ENCODE measurements around the gene CCL11.
A peak's percentile ranks its signal among the peaks of the same experiment; 100 is the strongest.

The CCL11 gene

GRCh38 chr17:34255381-34255732 lies 30.2 kb upstream of the CCL11 start:
- in situ Hi-C loops (cut with HindIII; ENCODE audit: low sequenced_read_pairs), result no loop called here
- no peak for DNase-seq (ENCODE audit: low read depth)
- TF ChIP-seq CTCF (IDR thresholded peaks at IDR 0.05; ENCODE audit: low read depth, low read length, missing control alignments), result no peak
- H3K4me3 ChIP-seq (ENCODE audit: low read depth, low read length), result peak overlapping the region; percentile 49

GRCh38 chr17:34255841-34256240 lies 29.7 kb upstream of the CCL11 start:
- no peak for DNase-seq (ENCODE audit: low read depth)
- in situ Hi-C loops (cut with HindIII; ENCODE audit: low sequenced_read_pairs), result no loop called here
- H3K4me3 ChIP-seq (ENCODE audit: low read depth, low read length), result peak overlapping the region; percentile 49

GRCh38 chr17:34257299-34257985 lies 28.1 kb upstream of the CCL11 start:
- in situ Hi-C loops (cut with HindIII; ENCODE audit: low sequenced_read_pairs), result no loop called here
- TF ChIP-seq CTCF (IDR thresholded peaks at IDR 0.05; ENCODE audit: low read depth, low read length, missing control alignments), result no peak
- DNase-seq (ENCODE audit: low read depth), result no peak
- no peak overlapping the region for H3K4me3 ChIP-seq (ENCODE audit: low read depth, low read length)

More at GRCh38 chr17:34255841-34256240, 29.7 kb upstream of the CCL11 start:
- no peak for TF ChIP-seq CTCF (IDR thresholded peaks at IDR 0.05; ENCODE audit: low read depth, low read length, missing control alignments)

- no peak overlapping the region for H3K4me3 ChIP-seq (ENCODE audit: low read depth, low read length)
- in situ Hi-C loops (cut with HindIII; ENCODE audit: low sequenced_read_pairs), result no loop called here
- no peak for TF ChIP-seq CTCF (IDR thresholded peaks at IDR 0.05; ENCODE audit: low read depth, low read length, missing control alignments)
- DNase-seq (ENCODE audit: low read depth), result no peak
Observed at GRCh38 chr17:34257986-34258326, 27.6 kb upstream of the CCL11 start.

GRCh38 chr17:34259146-34259545 lies 26.4 kb upstream of the CCL11 start:
- in situ Hi-C loops (cut with HindIII; ENCODE audit: low sequenced_read_pairs), result no loop called here
- no peak for DNase-seq (ENCODE audit: low read depth)
- no peak for TF ChIP-seq CTCF (IDR thresholded peaks at IDR 0.05; ENCODE audit: low read depth, low read length, missing control alignments)
- no peak overlapping the region for H3K4me3 ChIP-seq (ENCODE audit: low read depth, low read length)

- TF ChIP-seq CTCF (IDR thresholded peaks at IDR 0.05; ENCODE audit: low read depth, low read length, missing control alignments), result no peak
- no peak for DNase-seq (ENCODE audit: low read depth)
- H3K4me3 ChIP-seq (ENCODE audit: low read depth, low read length), result no peak overlapping the region
- in situ Hi-C loops (cut with HindIII; ENCODE audit: low sequenced_read_pairs), result no loop called here
Observed at GRCh38 chr17:34260861-34261260, 24.7 kb upstream of the CCL11 start.
